Measurements from ENCODE around the gene FTSJ1.

The FTSJ1 gene

GRCh38 chrX:48470110-48470832 is 5.7 kb upstream of the FTSJ1 start, which contains the start of gene SLC38A5:
TSS of gene SLC38A5 (minus strand) at chrX:48470260. CDS start at chrX:48467924, 2,336 bp downstream.
- in situ Hi-C loops (cut with MboI; ENCODE audit: low sequenced_read_pairs) = no loop called here

- in situ Hi-C loops (cut with MboI; ENCODE audit: low sequenced_read_pairs) = no loop called here
Measured at GRCh38 chrX:48470833-48471118, 5.2 kb upstream of the FTSJ1 start.

GRCh38 chrX:48471504-48471903 is 4.5 kb upstream of the FTSJ1 start:
- in situ Hi-C loops (cut with MboI; ENCODE audit: low sequenced_read_pairs) = no loop called here

GRCh38 chrX:48472225-48472624 is 3.8 kb upstream of the FTSJ1 start:
- in situ Hi-C loops (cut with MboI; ENCODE audit: low sequenced_read_pairs) = no loop called here

- in situ Hi-C loops (cut with MboI; ENCODE audit: low sequenced_read_pairs) = no loop called here
Measured at GRCh38 chrX:48472851-48473703, 2.9 kb upstream of the FTSJ1 start.

GRCh38 chrX:48473704-48473990 is 2.4 kb upstream of the FTSJ1 start:
- in situ Hi-C loops (cut with MboI; ENCODE audit: low sequenced_read_pairs) = no loop called here

- in situ Hi-C loops (cut with MboI; ENCODE audit: low sequenced_read_pairs) = no loop called here
Measured at GRCh38 chrX:48474127-48474526, 1.9 kb upstream of the FTSJ1 start.

GRCh38 chrX:48474581-48474980 is 1.4 kb upstream of the FTSJ1 start:
- in situ Hi-C loops (cut with MboI; ENCODE audit: low sequenced_read_pairs) = no loop called here

GRCh38 chrX:48475296-48475695 is 703 bp upstream of the FTSJ1 start:
- in situ Hi-C loops (cut with MboI; ENCODE audit: low sequenced_read_pairs) = loop anchor here (25.0 kb wide), 2 partner anchors 388 to 663 kb away; no protein-coding TSS in a partner anchor

- in situ Hi-C loops (cut with MboI; ENCODE audit: low sequenced_read_pairs) = loop anchor here (25.0 kb wide), 2 partner anchors 390 to 665 kb away; no protein-coding TSS in a partner anchor
Measured at GRCh38 chrX:48476919-48477318, 920 bp downstream of the FTSJ1 start.

- in situ Hi-C loops (cut with MboI; ENCODE audit: low sequenced_read_pairs) = loop anchor here (25.0 kb wide), 2 partner anchors 391 to 666 kb away; no protein-coding TSS in a partner anchor
Measured at GRCh38 chrX:48477960-48478755, 2.2 kb downstream of the FTSJ1 start.

GRCh38 chrX:48478806-48479205 is 2.8 kb downstream of the FTSJ1 start:
- in situ Hi-C loops (cut with MboI; ENCODE audit: low sequenced_read_pairs) = loop anchor here (25.0 kb wide), 2 partner anchors 392 to 667 kb away; no protein-coding TSS in a partner anchor

- in situ Hi-C loops (cut with MboI; ENCODE audit: low sequenced_read_pairs) = loop anchor here (25.0 kb wide), 2 partner anchors 393 to 668 kb away; no protein-coding TSS in a partner anchor
Measured at GRCh38 chrX:48480142-48480541, 4.1 kb downstream of the FTSJ1 start.

- in situ Hi-C loops (cut with MboI; ENCODE audit: low sequenced_read_pairs) = loop anchor here (25.0 kb wide), 2 partner anchors 393 to 668 kb away; no protein-coding TSS in a partner anchor
Measured at GRCh38 chrX:48480583-48480982, 4.6 kb downstream of the FTSJ1 start.

- in situ Hi-C loops (cut with MboI; ENCODE audit: low sequenced_read_pairs) = loop anchor here (25.0 kb wide), 2 partner anchors 395 to 670 kb away; no protein-coding TSS in a partner anchor
Measured at GRCh38 chrX:48482526-48482925, 6.5 kb downstream of the FTSJ1 start.

- in situ Hi-C loops (cut with MboI; ENCODE audit: low sequenced_read_pairs) = loop anchor here (25.0 kb wide), 2 partner anchors 400 to 675 kb away; no protein-coding TSS in a partner anchor
Measured at GRCh38 chrX:48487362-48487798, 11.4 kb downstream of the FTSJ1 start.

- in situ Hi-C loops (cut with MboI; ENCODE audit: low sequenced_read_pairs) = loop anchor here (25.0 kb wide), 2 partner anchors 401 to 676 kb away; no protein-coding TSS in a partner anchor
Measured at GRCh38 chrX:48488034-48488433, 12.0 kb downstream of the FTSJ1 start.

- in situ Hi-C loops (cut with MboI; ENCODE audit: low sequenced_read_pairs) = loop anchor here (25.0 kb wide), 2 partner anchors 402 to 677 kb away; no protein-coding TSS in a partner anchor
Measured at GRCh38 chrX:48489296-48489695, 13.3 kb downstream of the FTSJ1 start.

GRCh38 chrX:48489892-48490291 is 13.9 kb downstream of the FTSJ1 start:
- in situ Hi-C loops (cut with MboI; ENCODE audit: low sequenced_read_pairs) = loop anchor here (25.0 kb wide), 2 partner anchors 403 to 678 kb away; no protein-coding TSS in a partner anchor

GRCh38 chrX:48490661-48491060 is 14.7 kb downstream of the FTSJ1 start:
- in situ Hi-C loops (cut with MboI; ENCODE audit: low sequenced_read_pairs) = loop anchor here (25.0 kb wide), 2 partner anchors 403 to 678 kb away; no protein-coding TSS in a partner anchor
